HepG2 (cell line): ENCODE measurements around the gene HORMAD2.

Experiments
- CREB1 ChIP-seq, 2 experiments: fragments of 450-650 bp in 1 of 2; IDR thresholded peaks; 2 replicates each; pipeline ENCODE4 v1.6.1; 2016 to 2017; ENCODE audit warnings: control low read depth in 1 of 2, mild to moderate bottlenecking in 1 of 2, missing compliant biosample characterization in 1 of 2, missing genetic modification characterization in 1 of 2
- EHMT2 ChIP-seq: fragments of 200-600 bp; sonication (generic); IDR thresholded peaks from 2 replicates; pipeline ENCODE4 v1.7.0; 2017; ENCODE audit warnings: antibody characterized with exemption, low read depth, low read length, borderline replicate concordance
- HDAC2 ChIP-seq: sonication (generic); formaldehyde crosslinking; IDR thresholded peaks from 2 replicates; pipeline ENCODE4 v1.4.0; 2020; ENCODE audit warnings: missing genetic modification reagents
- RAD51 ChIP-seq: fragments of 450-650 bp; IDR thresholded peaks from 2 replicates; pipeline ENCODE4 v1.6.1; 2016; ENCODE audit warnings: borderline replicate concordance
- RFX5 ChIP-seq: IDR thresholded peaks from 2 replicates; pipeline ENCODE4 v1.6.1; 2011; ENCODE audit warnings: low read depth, low read length, improper control_type of control experiment
- ZNF205 ChIP-seq: IDR thresholded peaks from 2 replicates; pipeline ENCODE4 v1.6.1; 2018; ENCODE audit warnings: missing biosample characterization, missing genetic modification reagents
- ZNF3 ChIP-seq: IDR thresholded peaks from 2 replicates; pipeline ENCODE4 v1.7.0; 2017; ENCODE audit warnings: inconsistent platforms
- ZNF572 ChIP-seq: sonication (generic); formaldehyde crosslinking; IDR thresholded peaks from 2 replicates; pipeline ENCODE4 v1.5.1; 2020; ENCODE audit warnings: mild to moderate bottlenecking, missing genetic modification reagents
- TF ChIP-seq, protein P1 (sequence below): sonication (generic); formaldehyde crosslinking; IDR thresholded peaks from 2 replicates; pipeline ENCODE4 v1.5.1; 2020; ENCODE audit warnings: mild to moderate bottlenecking, missing genetic modification reagents, moderate library complexity
- TF ChIP-seq, protein P2 (sequence below), 2 experiments: sonication (generic) in 1 of 2; formaldehyde crosslinking in 1 of 2; IDR thresholded peaks; 2 replicates each; pipeline versions ENCODE4 v1.4.0 to v1.6.1; 2018 to 2020; ENCODE audit warnings: missing genetic modification reagents in 2 of 2, borderline replicate concordance in 1 of 2, low read depth in 1 of 2, mild to moderate bottlenecking in 1 of 2, missing biosample characterization in 1 of 2
- TF ChIP-seq, protein P3 (sequence below): sonication (generic); formaldehyde crosslinking; IDR thresholded peaks from 2 replicates; pipeline ENCODE4 v1.8.0; 2022; ENCODE audit warnings: missing genetic modification reagents, low read depth, mild to moderate bottlenecking, borderline replicate concordance
- TF ChIP-seq, protein P4 (sequence below): sonication (generic); formaldehyde crosslinking; IDR thresholded peaks from 2 replicates; pipeline ENCODE4 v1.4.0; 2020; ENCODE audit warnings: mild to moderate bottlenecking, missing genetic modification reagents
- TF ChIP-seq, protein P5 (sequence below): sonication (generic); formaldehyde crosslinking; IDR thresholded peaks from 2 replicates; pipeline ENCODE4 v1.5.0; 2020; ENCODE audit warnings: mild to moderate bottlenecking, missing genetic modification reagents, moderate library complexity

DNA sequence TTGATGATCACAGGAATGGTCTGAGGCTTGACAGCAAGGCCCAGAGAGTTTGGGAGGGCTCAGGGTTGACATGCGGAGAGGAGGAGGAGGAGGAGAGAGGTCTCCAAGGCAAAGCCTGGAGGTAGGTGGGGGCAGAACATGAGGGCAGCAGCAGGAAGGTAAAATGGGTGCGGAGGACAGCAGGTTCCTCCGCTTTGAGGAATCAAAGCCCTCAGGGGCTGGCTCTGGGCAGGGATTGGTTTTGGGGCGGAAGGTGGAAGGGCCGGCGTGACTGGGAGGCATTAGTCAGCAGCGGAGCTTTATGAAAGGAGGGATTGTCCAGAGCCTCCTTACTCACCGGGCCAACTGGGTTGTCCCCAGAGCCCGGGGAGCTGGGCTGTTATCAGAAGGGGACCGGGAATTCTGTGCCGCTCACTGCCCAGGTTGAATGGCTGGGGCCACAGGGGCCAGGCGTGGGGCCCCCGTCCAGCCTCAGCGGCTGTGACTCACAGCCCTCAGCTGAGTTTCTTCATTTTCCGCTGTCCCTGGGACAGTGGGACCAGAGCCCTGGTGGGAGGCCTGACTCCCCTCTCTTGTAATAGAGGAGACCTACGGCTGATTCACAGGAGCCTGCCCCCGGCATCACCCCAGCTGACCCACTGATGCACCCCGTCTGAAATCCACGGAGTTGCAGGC is 130.1 kb downstream of the HORMAD2 start:
- no peak for TF ChIP-seq RFX5
- no peak for TF ChIP-seq CREB1 (IDR thresholded peaks at IDR 0.05)
- TF ChIP-seq CREB1 (CRISPR knock-in tag; IDR thresholded peaks at IDR 0.05): no peak
- TF ChIP-seq, protein P1, sequence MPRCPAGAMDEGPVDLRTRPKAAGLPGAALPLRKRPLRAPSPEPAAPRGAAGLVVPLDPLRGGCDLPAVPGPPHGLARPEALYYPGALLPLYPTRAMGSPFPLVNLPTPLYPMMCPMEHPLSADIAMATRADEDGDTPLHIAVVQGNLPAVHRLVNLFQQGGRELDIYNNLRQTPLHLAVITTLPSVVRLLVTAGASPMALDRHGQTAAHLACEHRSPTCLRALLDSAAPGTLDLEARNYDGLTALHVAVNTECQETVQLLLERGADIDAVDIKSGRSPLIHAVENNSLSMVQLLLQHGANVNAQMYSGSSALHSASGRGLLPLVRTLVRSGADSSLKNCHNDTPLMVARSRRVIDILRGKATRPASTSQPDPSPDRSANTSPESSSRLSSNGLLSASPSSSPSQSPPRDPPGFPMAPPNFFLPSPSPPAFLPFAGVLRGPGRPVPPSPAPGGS: no peak
- TF ChIP-seq, protein P2, sequence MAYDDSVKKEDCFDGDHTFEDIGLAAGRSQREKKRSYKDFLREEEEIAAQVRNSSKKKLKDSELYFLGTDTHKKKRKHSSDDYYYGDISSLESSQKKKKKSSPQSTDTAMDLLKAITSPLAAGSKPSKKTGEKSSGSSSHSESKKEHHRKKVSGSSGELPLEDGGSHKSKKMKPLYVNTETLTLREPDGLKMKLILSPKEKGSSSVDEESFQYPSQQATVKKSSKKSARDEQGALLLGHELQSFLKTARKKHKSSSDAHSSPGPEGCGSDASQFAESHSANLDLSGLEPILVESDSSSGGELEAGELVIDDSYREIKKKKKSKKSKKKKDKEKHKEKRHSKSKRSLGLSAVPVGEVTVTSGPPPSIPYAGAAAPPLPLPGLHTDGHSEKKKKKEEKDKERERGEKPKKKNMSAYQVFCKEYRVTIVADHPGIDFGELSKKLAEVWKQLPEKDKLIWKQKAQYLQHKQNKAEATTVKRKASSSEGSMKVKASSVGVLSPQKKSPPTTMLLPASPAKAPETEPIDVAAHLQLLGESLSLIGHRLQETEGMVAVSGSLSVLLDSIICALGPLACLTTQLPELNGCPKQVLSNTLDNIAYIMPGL (CRISPR knock-in tag; IDR thresholded peaks at IDR 0.05; ENCODE audit: borderline replicate concordance in 1 of 2, low read depth in 1 of 2): no peak
- no peak for TF ChIP-seq ZNF3 (CRISPR knock-in tag)
- no peak for TF ChIP-seq ZNF205
- no peak for TF ChIP-seq RAD51
- TF ChIP-seq ZNF572 (CRISPR knock-in tag): no peak
- TF ChIP-seq EHMT2: no peak
- TF ChIP-seq, protein P3, sequence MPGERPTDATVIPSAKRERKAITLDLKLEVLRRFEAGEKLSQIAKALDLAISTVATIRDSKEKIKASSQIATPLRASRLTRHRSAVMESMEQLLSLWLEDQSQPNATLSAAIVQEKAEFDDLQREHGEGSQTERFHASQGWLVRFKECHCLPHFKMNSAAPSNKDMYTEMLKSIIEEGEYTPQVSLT (CRISPR knock-in tag): no peak
- TF ChIP-seq, protein P4, sequence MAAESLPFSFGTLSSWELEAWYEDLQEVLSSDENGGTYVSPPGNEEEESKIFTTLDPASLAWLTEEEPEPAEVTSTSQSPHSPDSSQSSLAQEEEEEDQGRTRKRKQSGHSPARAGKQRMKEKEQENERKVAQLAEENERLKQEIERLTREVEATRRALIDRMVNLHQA (CRISPR knock-in tag): no peak
- TF ChIP-seq HDAC2: peak; percentile 49; the same call in 1 of the 2 replicates
- TF ChIP-seq, protein P5, sequence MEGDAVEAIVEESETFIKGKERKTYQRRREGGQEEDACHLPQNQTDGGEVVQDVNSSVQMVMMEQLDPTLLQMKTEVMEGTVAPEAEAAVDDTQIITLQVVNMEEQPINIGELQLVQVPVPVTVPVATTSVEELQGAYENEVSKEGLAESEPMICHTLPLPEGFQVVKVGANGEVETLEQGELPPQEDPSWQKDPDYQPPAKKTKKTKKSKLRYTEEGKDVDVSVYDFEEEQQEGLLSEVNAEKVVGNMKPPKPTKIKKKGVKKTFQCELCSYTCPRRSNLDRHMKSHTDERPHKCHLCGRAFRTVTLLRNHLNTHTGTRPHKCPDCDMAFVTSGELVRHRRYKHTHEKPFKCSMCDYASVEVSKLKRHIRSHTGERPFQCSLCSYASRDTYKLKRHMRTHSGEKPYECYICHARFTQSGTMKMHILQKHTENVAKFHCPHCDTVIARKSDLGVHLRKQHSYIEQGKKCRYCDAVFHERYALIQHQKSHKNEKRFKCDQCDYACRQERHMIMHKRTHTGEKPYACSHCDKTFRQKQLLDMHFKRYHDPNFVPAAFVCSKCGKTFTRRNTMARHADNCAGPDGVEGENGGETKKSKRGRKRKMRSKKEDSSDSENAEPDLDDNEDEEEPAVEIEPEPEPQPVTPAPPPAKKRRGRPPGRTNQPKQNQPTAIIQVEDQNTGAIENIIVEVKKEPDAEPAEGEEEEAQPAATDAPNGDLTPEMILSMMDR (CRISPR knock-in tag): no peak
